ENCODE data around the gene ZNF385B.

ZNF385B gene

GRCh38 chr2:179521944-179522343, 339.5 kb downstream of the ZNF385B start:
- no CpG with 5 or more reads among the region's 1 CpG for WGBS (ENCODE audit: extremely low coverage, insufficient coverage, insufficient read length)
- no peaks in the 10 kb centered on the region for H3K79me2 ChIP-seq (ENCODE audit: control insufficient read depth, insufficient read depth, low read length, poor library complexity)
- no peak overlapping the region for H2AFZ ChIP-seq (ENCODE audit: insufficient read depth, low read length, poor library complexity)
- no peak overlapping the region for H3K27ac ChIP-seq (ENCODE audit: low read depth, low read length)
- no peak overlapping the region for H3K23ac ChIP-seq (ENCODE audit: low read length)
- H2BK120ac ChIP-seq (ENCODE audit: insufficient read depth, low read length, poor library complexity), result no peak overlapping the region
- no peak overlapping the region for H2BK12ac ChIP-seq (ENCODE audit: low read length)
- DNase-seq, result no peak
- no peak overlapping the region for H3K14ac ChIP-seq (ENCODE audit: low read length)
- H4K91ac ChIP-seq (ENCODE audit: low read depth, low read length), result no peak overlapping the region
- H4K8ac ChIP-seq (ENCODE audit: low read depth, low read length), result no peak overlapping the region
- no peak overlapping the region for H3K4ac ChIP-seq (ENCODE audit: low read depth, low read length)
- no peak overlapping the region for H3K4me2 ChIP-seq (ENCODE audit: low read length)
- no peak overlapping the region for H3K9ac ChIP-seq (ENCODE audit: low read length)
- H3K4me1 ChIP-seq (ENCODE audit: control insufficient read depth in 1 of 2, insufficient read depth in 2 of 2, low read length in 2 of 2), result no peaks in the 10 kb centered on the region
- H2BK5ac ChIP-seq (ENCODE audit: low read depth, low read length, poor library complexity), result no peak overlapping the region
- no peaks in the 10 kb centered on the region for H3K79me1 ChIP-seq (ENCODE audit: low read length)
- H4K12ac ChIP-seq (ENCODE audit: low read depth, low read length), result no peak overlapping the region
- no peaks in the 10 kb centered on the region for H3K36me3 ChIP-seq (ENCODE audit: control insufficient read depth in 1 of 2, insufficient read depth in 2 of 2, low read length in 2 of 2)
- no peaks in the 10 kb centered on the region for H3K27me3 ChIP-seq (ENCODE audit: insufficient read depth, low read length)
- H3K18ac ChIP-seq (ENCODE audit: low read length), result no peak overlapping the region
- no peak overlapping the region for H2AK5ac ChIP-seq (ENCODE audit: low read length)
- H3K4me3 ChIP-seq (ENCODE audit: low read depth, low read length), result no peak overlapping the region
- no peaks in the 10 kb centered on the region for H3K9me3 ChIP-seq (ENCODE audit: insufficient read depth, low read depth, low read length)

DNA sequence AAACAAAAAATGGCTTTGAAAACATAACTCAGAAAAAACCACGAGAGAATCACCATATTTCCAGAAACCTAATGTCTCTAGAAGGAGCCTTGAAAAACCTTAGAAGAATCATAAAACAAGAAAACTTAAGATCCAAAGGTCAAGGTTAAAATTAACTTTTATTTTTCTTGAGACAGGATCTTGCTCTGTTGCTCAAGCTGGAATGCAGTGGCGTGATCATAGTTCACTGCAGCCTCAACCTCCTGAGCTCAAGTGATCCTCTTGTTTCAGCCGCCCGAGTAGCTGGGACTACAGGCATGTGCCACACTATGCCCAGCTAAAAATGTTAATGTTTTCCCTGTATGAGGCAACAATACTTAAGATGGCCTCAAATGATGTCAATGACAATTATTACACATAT, 342.6 kb downstream of the ZNF385B start:
- WGBS (ENCODE audit: extremely low coverage, insufficient coverage, insufficient read length), result no CpG with 5 or more reads among the region's 4 CpGs
- Histone ChIP-seq H4K12ac (ENCODE audit: low read depth, low read length) (no peak overlapping the region), H4K91ac (ENCODE audit: low read depth, low read length) (no peak overlapping the region)

GRCh38 chr2:179513181-179513580, 348.2 kb downstream of the ZNF385B start:
- Histone ChIP-seq H4K91ac (ENCODE audit: low read depth, low read length) (no peak overlapping the region), H2BK12ac (ENCODE audit: low read length) (no peak overlapping the region), H3K79me2 (ENCODE audit: control insufficient read depth, insufficient read depth, low read length, poor library complexity) (no peaks in the 10 kb centered on the region), H3K23ac (ENCODE audit: low read length) (no peak overlapping the region), H3K79me1 (ENCODE audit: low read length) (no peaks in the 10 kb centered on the region), H3K4me3 (ENCODE audit: low read depth, low read length) (no peak overlapping the region), H3K4ac (ENCODE audit: low read depth, low read length) (no peak overlapping the region), H2BK5ac (ENCODE audit: low read depth, low read length, poor library complexity) (no peak overlapping the region), H3K36me3 (ENCODE audit: control insufficient read depth in 1 of 2, insufficient read depth in 2 of 2, low read length in 2 of 2) (no peaks in the 10 kb centered on the region), H2AFZ (ENCODE audit: insufficient read depth, low read length, poor library complexity) (no peak overlapping the region), H3K14ac (ENCODE audit: low read length) (no peak overlapping the region), H3K4me1 (ENCODE audit: control insufficient read depth in 1 of 2, insufficient read depth in 2 of 2, low read length in 2 of 2) (no peaks in the 10 kb centered on the region), H3K4me2 (ENCODE audit: low read length) (no peak overlapping the region), H3K27ac (ENCODE audit: low read depth, low read length) (no peak overlapping the region), H2BK120ac (ENCODE audit: insufficient read depth, low read length, poor library complexity) (no peak overlapping the region), H3K9ac (ENCODE audit: low read length) (no peak overlapping the region), H4K12ac (ENCODE audit: low read depth, low read length) (no peak overlapping the region), H4K8ac (ENCODE audit: low read depth, low read length) (no peak overlapping the region), H3K9me3 (ENCODE audit: insufficient read depth, low read depth, low read length) (no peaks in the 10 kb centered on the region), H2AK5ac (ENCODE audit: low read length) (no peak overlapping the region), H3K18ac (ENCODE audit: low read length) (no peak overlapping the region), H3K27me3 (ENCODE audit: insufficient read depth, low read length) (no peaks in the 10 kb centered on the region)
- no CpG with 5 or more reads among the region's 1 CpG for WGBS (ENCODE audit: extremely low coverage, insufficient coverage, insufficient read length)
- DNase-seq, result no peak

More for the DNA sequence above, 342.6 kb downstream of the ZNF385B start:
- Histone ChIP-seq H3K18ac (ENCODE audit: low read length) (no peak overlapping the region), H3K4me1 (ENCODE audit: control insufficient read depth in 1 of 2, insufficient read depth in 2 of 2, low read length in 2 of 2) (no peaks in the 10 kb centered on the region), H3K23ac (ENCODE audit: low read length) (no peak overlapping the region), H3K4ac (ENCODE audit: low read depth, low read length) (no peak overlapping the region), H4K8ac (ENCODE audit: low read depth, low read length) (no peak overlapping the region), H3K36me3 (ENCODE audit: control insufficient read depth in 1 of 2, insufficient read depth in 2 of 2, low read length in 2 of 2) (no peaks in the 10 kb centered on the region), H3K27ac (ENCODE audit: low read depth, low read length) (no peak overlapping the region), H3K4me3 (ENCODE audit: low read depth, low read length) (no peak overlapping the region), H2AFZ (ENCODE audit: insufficient read depth, low read length, poor library complexity) (no peak overlapping the region), H2BK12ac (ENCODE audit: low read length) (no peak overlapping the region), H2BK120ac (ENCODE audit: insufficient read depth, low read length, poor library complexity) (no peak overlapping the region), H3K9me3 (ENCODE audit: insufficient read depth, low read depth, low read length) (no peaks in the 10 kb centered on the region), H2AK5ac (ENCODE audit: low read length) (no peak overlapping the region), H3K9ac (ENCODE audit: low read length) (no peak overlapping the region), H3K14ac (ENCODE audit: low read length) (no peak overlapping the region), H3K79me2 (ENCODE audit: control insufficient read depth, insufficient read depth, low read length, poor library complexity) (no peaks in the 10 kb centered on the region), H2BK5ac (ENCODE audit: low read depth, low read length, poor library complexity) (no peak overlapping the region), H3K27me3 (ENCODE audit: insufficient read depth, low read length) (no peaks in the 10 kb centered on the region), H3K79me1 (ENCODE audit: low read length) (no peaks in the 10 kb centered on the region), H3K4me2 (ENCODE audit: low read length) (no peak overlapping the region)
- DNase-seq, result no peak

- no peaks in the 10 kb centered on the region for H3K4me1 ChIP-seq (ENCODE audit: control insufficient read depth in 1 of 2, insufficient read depth in 2 of 2, low read length in 2 of 2)
- no peak overlapping the region for H3K14ac ChIP-seq (ENCODE audit: low read length)
- H2AFZ ChIP-seq (ENCODE audit: insufficient read depth, low read length, poor library complexity), result no peak overlapping the region
- no peak overlapping the region for H2AK5ac ChIP-seq (ENCODE audit: low read length)
- no peak overlapping the region for H3K9ac ChIP-seq (ENCODE audit: low read length)
- H3K79me1 ChIP-seq (ENCODE audit: low read length), result no peaks in the 10 kb centered on the region
- H3K4me2 ChIP-seq (ENCODE audit: low read length), result no peak overlapping the region
- H4K12ac ChIP-seq (ENCODE audit: low read depth, low read length), result no peak overlapping the region
- no peak overlapping the region for H4K91ac ChIP-seq (ENCODE audit: low read depth, low read length)
- no peak overlapping the region for H3K4me3 ChIP-seq (ENCODE audit: low read depth, low read length)
- no peaks in the 10 kb centered on the region for H3K27me3 ChIP-seq (ENCODE audit: insufficient read depth, low read length)
- no peak overlapping the region for H3K4ac ChIP-seq (ENCODE audit: low read depth, low read length)
- no peak overlapping the region for H2BK120ac ChIP-seq (ENCODE audit: insufficient read depth, low read length, poor library complexity)
- H3K23ac ChIP-seq (ENCODE audit: low read length), result no peak overlapping the region
- no peak overlapping the region for H4K8ac ChIP-seq (ENCODE audit: low read depth, low read length)
- no peak overlapping the region for H3K18ac ChIP-seq (ENCODE audit: low read length)
- H3K79me2 ChIP-seq (ENCODE audit: control insufficient read depth, insufficient read depth, low read length, poor library complexity), result no peaks in the 10 kb centered on the region
- no peaks in the 10 kb centered on the region for H3K36me3 ChIP-seq (ENCODE audit: control insufficient read depth in 1 of 2, insufficient read depth in 2 of 2, low read length in 2 of 2)
- H2BK12ac ChIP-seq (ENCODE audit: low read length), result no peak overlapping the region
- no CpG with 5 or more reads among the region's 1 CpG for WGBS (ENCODE audit: extremely low coverage, insufficient coverage, insufficient read length)
- no peaks in the 10 kb centered on the region for H3K9me3 ChIP-seq (ENCODE audit: insufficient read depth, low read depth, low read length)
- H2BK5ac ChIP-seq (ENCODE audit: low read depth, low read length, poor library complexity), result no peak overlapping the region
- no peak for DNase-seq
- H3K27ac ChIP-seq (ENCODE audit: low read depth, low read length), result no peak overlapping the region
Observed at GRCh38 chr2:179512281-179513035, 349.0 kb downstream of the ZNF385B start.
